Measurements from ENCODE around the gene CKLF.
"Not testable (repeated sequence)": the region's sequence is repeated elsewhere in the genome, so short reads cannot be mapped to it uniquely, and the experiment has no call there.

CKLF gene

GRCh38 chr16:66569131-66569530 is 16.8 kb downstream of the CKLF start:
- DNase-seq (ENCODE audit: low spot score), result no peak

- DNase-seq (ENCODE audit: low spot score), result no peak
Observed at GRCh38 chr16:66569827-66570405, 17.5 kb downstream of the CKLF start.

GRCh38 chr16:66572356-66572755 is 20.0 kb downstream of the CKLF start:
- no peak for DNase-seq (ENCODE audit: low spot score)

- no peak for DNase-seq (ENCODE audit: low spot score)
Observed at GRCh38 chr16:66574081-66574480, 21.7 kb downstream of the CKLF start.

GRCh38 chr16:66574531-66574930 is 22.2 kb downstream of the CKLF start:
- DNase-seq (ENCODE audit: low spot score), result no peak

GRCh38 chr16:66575060-66575459 is 22.7 kb downstream of the CKLF start:
- DNase-seq (ENCODE audit: low spot score), result no peak

GRCh38 chr16:66576296-66576695 is 23.9 kb downstream of the CKLF start:
- DNase-seq (ENCODE audit: low spot score), result no peak

GRCh38 chr16:66578651-66579531 is 26.5 kb downstream of the CKLF start, which contains the start of gene CMTM2:
CMTM2 (plus strand) TSS chr16:66579463; CDS start chr16:66579608, 145 bp downstream.
- no peak for DNase-seq (ENCODE audit: low spot score)

- no peak for DNase-seq (ENCODE audit: low spot score)
Observed at GRCh38 chr16:66580605-66581209, 28.3 kb downstream of the CKLF start.

- no peak for DNase-seq (ENCODE audit: low spot score)
Observed at GRCh38 chr16:66581246-66581952, 29.0 kb downstream of the CKLF start.

- no peak for DNase-seq (ENCODE audit: low spot score)
Observed at GRCh38 chr16:66585481-66586239, 33.3 kb downstream of the CKLF start.

GRCh38 chr16:66587881-66588600 is 35.7 kb downstream of the CKLF start:
- no peak for DNase-seq (ENCODE audit: low spot score)

- DNase-seq (ENCODE audit: low spot score), result no peak
Observed at GRCh38 chr16:66588981-66589713, 36.8 kb downstream of the CKLF start.

GRCh38 chr16:66590322-66590721 is 37.9 kb downstream of the CKLF start:
- DNase-seq (ENCODE audit: low spot score), result no peak

GRCh38 chr16:66591018-66591417 is 38.6 kb downstream of the CKLF start:
- DNase-seq (ENCODE audit: low spot score), result no peak

- no peak for DNase-seq (ENCODE audit: low spot score)
Observed at GRCh38 chr16:66592241-66592640, 39.9 kb downstream of the CKLF start.

GRCh38 chr16:66592814-66593213 is 40.4 kb downstream of the CKLF start:
- no peak for DNase-seq (ENCODE audit: low spot score)

- DNase-seq (ENCODE audit: low spot score), result no peak
Observed at GRCh38 chr16:66594739-66595138, 42.4 kb downstream of the CKLF start.

GRCh38 chr16:66596559-66596958 is 44.2 kb downstream of the CKLF start:
- DNase-seq (ENCODE audit: low spot score), result not testable (repeated sequence)
